H1 (cell line): ENCODE results near the gene PLA2G4F.

Experiments
- CREB1 ChIP-seq: IDR thresholded peaks from 2 replicates; pipeline ENCODE4 v1.6.1; 2012; ENCODE audit warnings: inconsistent platforms
- GABPA ChIP-seq: IDR thresholded peaks from 2 replicates; pipeline ENCODE4 v1.6.1; 2011; ENCODE audit warnings: mild to moderate bottlenecking, low read length, moderate library complexity, borderline replicate concordance; ENCODE audit not compliant: insufficient read depth
- HDAC6 ChIP-seq: IDR thresholded peaks from one replicate; pipeline ENCODE4 v1.7.1; 2012; ENCODE audit warnings: low read depth, mild to moderate bottlenecking, inconsistent platforms, low read length, moderate library complexity
- POLR2A ChIP-seq, 2 experiments: IDR thresholded peaks; 1 replicate in 1 of 2; 2 replicates in 1 of 2; pipeline ENCODE4 v1.6.1; 2011; ENCODE audit warnings: low read depth in 2 of 2, low read length in 2 of 2, mild to moderate bottlenecking in 2 of 2; ENCODE audit errors: control extremely low read depth in 1 of 2
- POLR2AphosphoS5 ChIP-seq: IDR thresholded peaks from 2 replicates; pipeline ENCODE4 v1.6.1; 2011; ENCODE audit warnings: low read depth, low read length
- RXRA ChIP-seq: IDR thresholded peaks from 2 replicates; pipeline ENCODE4 v1.6.1; 2011; ENCODE audit warnings: low read depth, mild to moderate bottlenecking, low read length, moderate library complexity; ENCODE audit not compliant: insufficient read depth
- SIX5 ChIP-seq: IDR thresholded peaks from 2 replicates; pipeline ENCODE4 v1.6.1; 2011; ENCODE audit warnings: mild to moderate bottlenecking, low read depth, low read length
- ZNF274 ChIP-seq: IDR thresholded peaks from 2 replicates; pipeline ENCODE4 v1.7.0; 2012; ENCODE audit warnings: low read length, borderline replicate concordance; ENCODE audit errors: extremely low read depth
- TF ChIP-seq, protein P1 (sequence below), 3 experiments: IDR thresholded peaks; 1 replicate in 2 of 3; 2 replicates in 1 of 3; pipeline versions ENCODE4 v1.5.1 to v1.6.1; 2011; ENCODE audit warnings: low read length in 3 of 3, mild to moderate bottlenecking in 3 of 3, inconsistent platforms in 2 of 3, low read depth in 1 of 3, moderate library complexity in 1 of 3; ENCODE audit not compliant: insufficient read depth in 1 of 3; ENCODE audit errors: control extremely low read depth in 1 of 3
- TF ChIP-seq, protein P2 (sequence below): fragments of 300-600 bp; sonication (generic); IDR thresholded peaks from 2 replicates; pipeline ENCODE4 v1.7.1; 2012; ENCODE audit warnings: low read length, moderate library complexity, mild to moderate bottlenecking, inconsistent platforms; ENCODE audit not compliant: insufficient replicate concordance

DNA sequence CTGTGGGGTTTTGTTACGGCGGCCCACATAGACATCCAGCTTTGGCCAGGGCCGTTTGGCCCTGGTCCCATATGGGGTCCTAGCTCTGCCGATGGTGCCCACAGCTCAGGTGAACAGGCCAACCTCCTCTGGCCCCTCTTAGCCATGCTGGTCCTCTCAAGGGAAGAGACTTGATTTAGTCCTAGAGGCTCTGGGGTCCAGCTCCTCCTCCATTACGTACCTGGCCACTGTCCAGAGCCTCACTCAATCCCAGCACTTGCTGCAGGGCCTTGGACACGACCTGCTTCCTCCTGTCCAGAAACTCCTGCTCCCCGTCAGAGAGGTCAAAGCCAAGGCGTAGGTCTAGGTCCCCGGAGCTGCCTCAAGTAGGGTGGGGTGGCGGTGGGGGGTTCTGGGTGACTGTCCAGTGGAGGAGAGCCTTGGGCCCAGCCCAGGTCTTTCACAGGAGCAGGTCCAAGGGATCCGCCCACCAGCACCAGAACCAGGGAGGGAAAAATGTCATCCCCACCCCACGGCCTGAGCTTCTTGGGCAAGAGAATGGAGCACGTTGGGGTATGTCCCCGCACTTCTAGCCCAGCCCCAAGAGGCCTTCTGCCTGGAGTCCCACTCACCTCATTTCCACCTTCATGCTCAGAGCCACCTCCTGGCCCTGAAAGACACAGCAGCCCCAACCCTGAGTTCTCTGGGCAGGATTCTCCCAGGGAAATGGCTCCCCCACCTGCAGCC lies 6.8 kb downstream of the PLA2G4F start:
- TF ChIP-seq CREB1 (no peak), POLR2AphosphoS5 (no peak), RXRA (no peak), GABPA (no peak), POLR2A (IDR thresholded peaks at IDR 0.05; ENCODE audit: control extremely low read depth in 1 of 2, low read depth in 2 of 2, low read length in 2 of 2) (no peak), HDAC6 (no peak), ZNF274 (no peak), SIX5 (no peak)
- TF ChIP-seq, protein P1, sequence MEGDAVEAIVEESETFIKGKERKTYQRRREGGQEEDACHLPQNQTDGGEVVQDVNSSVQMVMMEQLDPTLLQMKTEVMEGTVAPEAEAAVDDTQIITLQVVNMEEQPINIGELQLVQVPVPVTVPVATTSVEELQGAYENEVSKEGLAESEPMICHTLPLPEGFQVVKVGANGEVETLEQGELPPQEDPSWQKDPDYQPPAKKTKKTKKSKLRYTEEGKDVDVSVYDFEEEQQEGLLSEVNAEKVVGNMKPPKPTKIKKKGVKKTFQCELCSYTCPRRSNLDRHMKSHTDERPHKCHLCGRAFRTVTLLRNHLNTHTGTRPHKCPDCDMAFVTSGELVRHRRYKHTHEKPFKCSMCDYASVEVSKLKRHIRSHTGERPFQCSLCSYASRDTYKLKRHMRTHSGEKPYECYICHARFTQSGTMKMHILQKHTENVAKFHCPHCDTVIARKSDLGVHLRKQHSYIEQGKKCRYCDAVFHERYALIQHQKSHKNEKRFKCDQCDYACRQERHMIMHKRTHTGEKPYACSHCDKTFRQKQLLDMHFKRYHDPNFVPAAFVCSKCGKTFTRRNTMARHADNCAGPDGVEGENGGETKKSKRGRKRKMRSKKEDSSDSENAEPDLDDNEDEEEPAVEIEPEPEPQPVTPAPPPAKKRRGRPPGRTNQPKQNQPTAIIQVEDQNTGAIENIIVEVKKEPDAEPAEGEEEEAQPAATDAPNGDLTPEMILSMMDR (IDR thresholded peaks at IDR 0.05; ENCODE audit: control extremely low read depth in 1 of 3, insufficient read depth in 1 of 3, low read depth in 1 of 3, low read length in 3 of 3), result peak; percentile 18 to 34 (median 25); a peak in 3 of 4 replicates
- TF ChIP-seq, protein P2, sequence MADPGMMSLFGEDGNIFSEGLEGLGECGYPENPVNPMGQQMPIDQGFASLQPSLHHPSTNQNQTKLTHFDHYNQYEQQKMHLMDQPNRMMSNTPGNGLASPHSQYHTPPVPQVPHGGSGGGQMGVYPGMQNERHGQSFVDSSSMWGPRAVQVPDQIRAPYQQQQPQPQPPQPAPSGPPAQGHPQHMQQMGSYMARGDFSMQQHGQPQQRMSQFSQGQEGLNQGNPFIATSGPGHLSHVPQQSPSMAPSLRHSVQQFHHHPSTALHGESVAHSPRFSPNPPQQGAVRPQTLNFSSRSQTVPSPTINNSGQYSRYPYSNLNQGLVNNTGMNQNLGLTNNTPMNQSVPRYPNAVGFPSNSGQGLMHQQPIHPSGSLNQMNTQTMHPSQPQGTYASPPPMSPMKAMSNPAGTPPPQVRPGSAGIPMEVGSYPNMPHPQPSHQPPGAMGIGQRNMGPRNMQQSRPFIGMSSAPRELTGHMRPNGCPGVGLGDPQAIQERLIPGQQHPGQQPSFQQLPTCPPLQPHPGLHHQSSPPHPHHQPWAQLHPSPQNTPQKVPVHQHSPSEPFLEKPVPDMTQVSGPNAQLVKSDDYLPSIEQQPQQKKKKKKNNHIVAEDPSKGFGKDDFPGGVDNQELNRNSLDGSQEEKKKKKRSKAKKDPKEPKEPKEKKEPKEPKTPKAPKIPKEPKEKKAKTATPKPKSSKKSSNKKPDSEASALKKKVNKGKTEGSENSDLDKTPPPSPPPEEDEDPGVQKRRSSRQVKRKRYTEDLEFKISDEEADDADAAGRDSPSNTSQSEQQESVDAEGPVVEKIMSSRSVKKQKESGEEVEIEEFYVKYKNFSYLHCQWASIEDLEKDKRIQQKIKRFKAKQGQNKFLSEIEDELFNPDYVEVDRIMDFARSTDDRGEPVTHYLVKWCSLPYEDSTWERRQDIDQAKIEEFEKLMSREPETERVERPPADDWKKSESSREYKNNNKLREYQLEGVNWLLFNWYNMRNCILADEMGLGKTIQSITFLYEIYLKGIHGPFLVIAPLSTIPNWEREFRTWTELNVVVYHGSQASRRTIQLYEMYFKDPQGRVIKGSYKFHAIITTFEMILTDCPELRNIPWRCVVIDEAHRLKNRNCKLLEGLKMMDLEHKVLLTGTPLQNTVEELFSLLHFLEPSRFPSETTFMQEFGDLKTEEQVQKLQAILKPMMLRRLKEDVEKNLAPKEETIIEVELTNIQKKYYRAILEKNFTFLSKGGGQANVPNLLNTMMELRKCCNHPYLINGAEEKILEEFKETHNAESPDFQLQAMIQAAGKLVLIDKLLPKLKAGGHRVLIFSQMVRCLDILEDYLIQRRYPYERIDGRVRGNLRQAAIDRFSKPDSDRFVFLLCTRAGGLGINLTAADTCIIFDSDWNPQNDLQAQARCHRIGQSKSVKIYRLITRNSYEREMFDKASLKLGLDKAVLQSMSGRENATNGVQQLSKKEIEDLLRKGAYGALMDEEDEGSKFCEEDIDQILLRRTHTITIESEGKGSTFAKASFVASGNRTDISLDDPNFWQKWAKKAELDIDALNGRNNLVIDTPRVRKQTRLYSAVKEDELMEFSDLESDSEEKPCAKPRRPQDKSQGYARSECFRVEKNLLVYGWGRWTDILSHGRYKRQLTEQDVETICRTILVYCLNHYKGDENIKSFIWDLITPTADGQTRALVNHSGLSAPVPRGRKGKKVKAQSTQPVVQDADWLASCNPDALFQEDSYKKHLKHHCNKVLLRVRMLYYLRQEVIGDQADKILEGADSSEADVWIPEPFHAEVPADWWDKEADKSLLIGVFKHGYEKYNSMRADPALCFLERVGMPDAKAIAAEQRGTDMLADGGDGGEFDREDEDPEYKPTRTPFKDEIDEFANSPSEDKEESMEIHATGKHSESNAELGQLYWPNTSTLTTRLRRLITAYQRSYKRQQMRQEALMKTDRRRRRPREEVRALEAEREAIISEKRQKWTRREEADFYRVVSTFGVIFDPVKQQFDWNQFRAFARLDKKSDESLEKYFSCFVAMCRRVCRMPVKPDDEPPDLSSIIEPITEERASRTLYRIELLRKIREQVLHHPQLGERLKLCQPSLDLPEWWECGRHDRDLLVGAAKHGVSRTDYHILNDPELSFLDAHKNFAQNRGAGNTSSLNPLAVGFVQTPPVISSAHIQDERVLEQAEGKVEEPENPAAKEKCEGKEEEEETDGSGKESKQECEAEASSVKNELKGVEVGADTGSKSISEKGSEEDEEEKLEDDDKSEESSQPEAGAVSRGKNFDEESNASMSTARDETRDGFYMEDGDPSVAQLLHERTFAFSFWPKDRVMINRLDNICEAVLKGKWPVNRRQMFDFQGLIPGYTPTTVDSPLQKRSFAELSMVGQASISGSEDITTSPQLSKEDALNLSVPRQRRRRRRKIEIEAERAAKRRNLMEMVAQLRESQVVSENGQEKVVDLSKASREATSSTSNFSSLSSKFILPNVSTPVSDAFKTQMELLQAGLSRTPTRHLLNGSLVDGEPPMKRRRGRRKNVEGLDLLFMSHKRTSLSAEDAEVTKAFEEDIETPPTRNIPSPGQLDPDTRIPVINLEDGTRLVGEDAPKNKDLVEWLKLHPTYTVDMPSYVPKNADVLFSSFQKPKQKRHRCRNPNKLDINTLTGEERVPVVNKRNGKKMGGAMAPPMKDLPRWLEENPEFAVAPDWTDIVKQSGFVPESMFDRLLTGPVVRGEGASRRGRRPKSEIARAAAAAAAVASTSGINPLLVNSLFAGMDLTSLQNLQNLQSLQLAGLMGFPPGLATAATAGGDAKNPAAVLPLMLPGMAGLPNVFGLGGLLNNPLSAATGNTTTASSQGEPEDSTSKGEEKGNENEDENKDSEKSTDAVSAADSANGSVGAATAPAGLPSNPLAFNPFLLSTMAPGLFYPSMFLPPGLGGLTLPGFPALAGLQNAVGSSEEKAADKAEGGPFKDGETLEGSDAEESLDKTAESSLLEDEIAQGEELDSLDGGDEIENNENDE, result no peak
